ENCODE data around the gene LRRC28. TPM values are rescaled to one million over a fixed set of nuclear protein-coding genes. Genes with fewer than 3 reads are reported as not detected.

Gene LRRC28
- total and polyA plus RNA-seq, 2 of the 4 experiments (the other 2 are of a cell fraction), result 12.7 to 21.1 TPM

DNA sequence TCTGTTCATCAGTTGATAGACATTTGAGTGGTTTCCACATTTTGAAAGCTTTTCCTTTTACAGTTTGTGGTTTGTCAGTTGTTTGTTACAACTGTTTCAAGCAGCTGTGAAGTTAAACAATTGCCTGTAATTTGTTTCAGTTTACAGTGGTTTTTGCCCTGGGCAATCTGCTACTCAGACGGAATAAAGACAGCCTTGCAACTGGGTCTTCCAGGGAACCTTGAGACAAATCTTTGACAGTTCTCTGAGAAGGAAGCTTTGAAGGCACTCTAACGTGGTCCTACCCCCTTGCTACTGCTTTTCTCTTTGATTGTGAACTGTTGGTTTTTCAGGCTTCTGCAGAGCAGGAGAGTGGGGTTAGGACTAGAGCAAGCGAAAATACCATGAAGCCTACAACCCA is 28.0 kb downstream of the LRRC28 start:
- ChIA-PET POLR2A (ENCODE audit: unreplicated experiment) (no interaction called here), CTCF (no interaction called here)
- Histone ChIP-seq H3K9ac (ENCODE audit: low read depth, low read length) (no peak overlapping the region), H3K23ac (ENCODE audit: low read depth, low read length) (no peak overlapping the region), H4K5ac (ENCODE audit: low read depth, low read length) (no peak overlapping the region), H2AK9ac (replicated peaks; ENCODE audit: low read depth, low read length, poor library complexity) (no peak overlapping the region), H2BK5ac (ENCODE audit: low read depth, low read length, poor library complexity, severe bottlenecking) (no peak overlapping the region), H2AFZ (replicated peaks; ENCODE audit: low read length, poor library complexity) (no peak overlapping the region), H3K4ac (ENCODE audit: low read depth, low read length) (no peak overlapping the region), H3K4me3 (ENCODE audit: insufficient read depth, low read depth, low read length) (no peak overlapping the region), H2BK20ac (ENCODE audit: low read depth, low read length) (no peak overlapping the region), H3K4me2 (ENCODE audit: low read depth, low read length) (no peak overlapping the region), H3K9me1 (ENCODE audit: insufficient read depth, low read length) (no peaks in the 10 kb centered on the region), H3K56ac (ENCODE audit: extremely low read depth, insufficient read depth, low read length) (no peak overlapping the region; the same call in 1 of the 2 replicates), H3K27me3 (ENCODE audit: control insufficient read depth, insufficient read depth, low read length) (no peaks in the 10 kb centered on the region), H4K91ac (ENCODE audit: insufficient read depth, low read depth, low read length) (no peak overlapping the region), H3K27ac (ENCODE audit: insufficient read depth, low read length) (no peak overlapping the region), H3K4me1 (ENCODE audit: control insufficient read depth, insufficient read depth, low read length) (no peaks in the 10 kb centered on the region; the same call in 1 of the 2 replicates), H3K18ac (ENCODE audit: low read depth, low read length) (no peak overlapping the region), H4K20me1 (ENCODE audit: insufficient read depth, low read length) (no peaks in the 10 kb centered on the region), H2BK120ac (ENCODE audit: low read depth, low read length) (no peak overlapping the region), H2AK5ac (ENCODE audit: low read depth, low read length) (no peak overlapping the region), H3K36me3 (ENCODE audit: control insufficient read depth, insufficient read depth, low read length) (no peaks in the 10 kb centered on the region), H2BK15ac (ENCODE audit: low read depth, low read length) (no peak overlapping the region), H3K9me3 (ENCODE audit: control insufficient read depth, insufficient read depth, low read length) (no peaks in the 10 kb centered on the region), H3K14ac (replicated peaks; ENCODE audit: low read depth, low read length) (no peak overlapping the region), H3K79me1 (ENCODE audit: low read depth in 1 of 2, low read length in 2 of 2) (peaks cover 0 to 3% of the 10 kb centered on the region in 2 experiments; a peak in 3 of 4 replicates), H4K8ac (ENCODE audit: low read depth in 2 of 2, low read length in 2 of 2) (no peak overlapping the region)
- dilution Hi-C loops (cut with HindIII; ENCODE audit: low sequenced_read_pairs, unreplicated experiment) (no loop called here), in situ Hi-C loops (cut with MboI; ENCODE audit: low sequenced_read_pairs) (no loop called here), intact Hi-C loops (cut with micrococcal nuclease) (loop anchor here (10.0 kb wide), 1 partner anchor 856 kb away; no protein-coding TSS in a partner anchor)
- DNase-seq (no peak), ATAC-seq (ENCODE audit: low read depth) (no peak)
- no TSS peak for BruUV-seq (replicated peaks)
- TF ChIP-seq SMC3 (IDR thresholded peaks at IDR 0.05; ENCODE audit: low read depth, low read length), result no peak
- no peak for TF ChIP-seq FOS (IDR thresholded peaks at IDR 0.05; ENCODE audit: low read depth, low read length)
- TF ChIP-seq, protein P1, sequence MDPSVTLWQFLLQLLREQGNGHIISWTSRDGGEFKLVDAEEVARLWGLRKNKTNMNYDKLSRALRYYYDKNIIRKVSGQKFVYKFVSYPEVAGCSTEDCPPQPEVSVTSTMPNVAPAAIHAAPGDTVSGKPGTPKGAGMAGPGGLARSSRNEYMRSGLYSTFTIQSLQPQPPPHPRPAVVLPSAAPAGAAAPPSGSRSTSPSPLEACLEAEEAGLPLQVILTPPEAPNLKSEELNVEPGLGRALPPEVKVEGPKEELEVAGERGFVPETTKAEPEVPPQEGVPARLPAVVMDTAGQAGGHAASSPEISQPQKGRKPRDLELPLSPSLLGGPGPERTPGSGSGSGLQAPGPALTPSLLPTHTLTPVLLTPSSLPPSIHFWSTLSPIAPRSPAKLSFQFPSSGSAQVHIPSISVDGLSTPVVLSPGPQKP (IDR thresholded peaks at IDR 0.05; ENCODE audit: borderline replicate concordance, low read depth, low read length), result no peak
- TF ChIP-seq BHLHE40 (IDR thresholded peaks at IDR 0.05; ENCODE audit: low read depth, low read length), result no peak
- TF ChIP-seq CEBPB (IDR thresholded peaks at IDR 0.05; ENCODE audit: low read depth, low read length), result no peak
- no peak for TF ChIP-seq MAFK (IDR thresholded peaks at IDR 0.05; ENCODE audit: low read depth, low read length)
- no peak for TF ChIP-seq MXI1 (IDR thresholded peaks at IDR 0.05; ENCODE audit: borderline replicate concordance, low read depth, low read length)
- TF ChIP-seq, protein P2, sequence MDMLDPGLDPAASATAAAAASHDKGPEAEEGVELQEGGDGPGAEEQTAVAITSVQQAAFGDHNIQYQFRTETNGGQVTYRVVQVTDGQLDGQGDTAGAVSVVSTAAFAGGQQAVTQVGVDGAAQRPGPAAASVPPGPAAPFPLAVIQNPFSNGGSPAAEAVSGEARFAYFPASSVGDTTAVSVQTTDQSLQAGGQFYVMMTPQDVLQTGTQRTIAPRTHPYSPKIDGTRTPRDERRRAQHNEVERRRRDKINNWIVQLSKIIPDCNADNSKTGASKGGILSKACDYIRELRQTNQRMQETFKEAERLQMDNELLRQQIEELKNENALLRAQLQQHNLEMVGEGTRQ (IDR thresholded peaks at IDR 0.05; ENCODE audit: low read depth, low read length), result no peak
- no peak for TF ChIP-seq NFE2L2 (IDR thresholded peaks at IDR 0.05; ENCODE audit: low read depth, low read length)
- WGBS, 2 experiments (ENCODE audit: extremely low coverage in 2 of 2, insufficient read length in 1 of 2), result 71% methylated on average over 1 of the region's 3 CpGs; no CpG with 5 or more reads in 1 of the 2 experiments
